KMS-11 (cell line): ENCODE data around the gene GNAQ.

Source experiments
- H2AFZ ChIP-seq: fragments of 200-600 bp; sonication (generic); 2 replicates; pipeline ENCODE4 v1.6.1; 2016; ENCODE audit warnings: antibody characterized with exemption, mixed run types, low read depth
- H3K27ac ChIP-seq: fragments of 200-600 bp; sonication (generic); 2 replicates; pipeline ENCODE4 v1.6.1; 2016; ENCODE audit warnings: mild to moderate bottlenecking, mixed run types
- H3K27me3 ChIP-seq: fragments of 200-600 bp; sonication (generic); 2 replicates; pipeline ENCODE4 v1.6.1; 2017; ENCODE audit warnings: mild to moderate bottlenecking, low read depth, mixed run types, moderate library complexity; ENCODE audit not compliant: insufficient read depth
- H3K36me3 ChIP-seq: fragments of 200-600 bp; sonication (generic); 2 replicates; pipeline ENCODE4 v1.6.1; 2017; ENCODE audit warnings: mild to moderate bottlenecking, mixed run types; ENCODE audit not compliant: insufficient read depth
- H3K4me1 ChIP-seq: fragments of 200-600 bp; sonication (generic); 2 replicates; pipeline ENCODE4 v1.6.1; 2016; ENCODE audit warnings: mild to moderate bottlenecking, low read depth, mixed run types; ENCODE audit not compliant: poor library complexity, severe bottlenecking
- H3K4me2 ChIP-seq: fragments of 200-600 bp; sonication (generic); 2 replicates; pipeline ENCODE4 v1.7.0; 2016; ENCODE audit warnings: mild to moderate bottlenecking, mixed run types
- H3K4me3 ChIP-seq: fragments of 200-600 bp; sonication (generic); IDR thresholded peaks from 2 replicates; pipeline ENCODE4 v1.6.1; 2017; ENCODE audit warnings: low read depth, low read length, mixed read lengths; ENCODE audit not compliant: insufficient read depth
- H3K79me2 ChIP-seq: fragments of 200-600 bp; sonication (generic); 2 replicates; pipeline ENCODE4 v1.6.1; 2016; ENCODE audit warnings: low read depth, mixed run types; ENCODE audit not compliant: insufficient read depth
- H3K9ac ChIP-seq: fragments of 200-600 bp; sonication (generic); 2 replicates; pipeline ENCODE4 v1.6.1; 2016; ENCODE audit warnings: mild to moderate bottlenecking, mixed run types
- H4K20me1 ChIP-seq: fragments of 200-600 bp; sonication (generic); 2 replicates; pipeline ENCODE4 v1.6.1; 2016; ENCODE audit warnings: mild to moderate bottlenecking, mixed run types; ENCODE audit not compliant: insufficient read depth
- CTCF ChIP-seq: fragments of 200-600 bp; sonication (generic); conservative IDR thresholded peaks from 2 replicates; pipeline ENCODE4 v1.6.1; 2017; ENCODE audit warnings: low read depth, mild to moderate bottlenecking, antibody characterized with exemption, low read length, moderate library complexity, mixed read lengths

GNAQ gene

GRCh38 chr9:77933019-77933418 is 98.6 kb downstream of the GNAQ start:
- no peak overlapping the region for H3K9ac ChIP-seq
- no peaks in the 10 kb centered on the region for H4K20me1 ChIP-seq
- no peaks in the 10 kb centered on the region for H3K4me1 ChIP-seq
- H3K36me3 ChIP-seq: no peaks in the 10 kb centered on the region
- no peaks in the 10 kb centered on the region for H3K27me3 ChIP-seq
- no peak overlapping the region for H3K27ac ChIP-seq
- no peaks in the 10 kb centered on the region for H3K79me2 ChIP-seq
- TF ChIP-seq CTCF: no peak
- H2AFZ ChIP-seq: no peak overlapping the region
- H3K4me2 ChIP-seq: no peak overlapping the region
- H3K4me3 ChIP-seq: no peak overlapping the region

GRCh38 chr9:77929942-77930341 is 101.7 kb downstream of the GNAQ start:
- no peak overlapping the region for H2AFZ ChIP-seq
- H3K79me2 ChIP-seq: no peaks in the 10 kb centered on the region
- H3K4me2 ChIP-seq: no peak overlapping the region
- H3K4me3 ChIP-seq: no peak overlapping the region
- no peak overlapping the region for H3K27ac ChIP-seq
- no peaks in the 10 kb centered on the region for H3K36me3 ChIP-seq
- H3K9ac ChIP-seq: no peak overlapping the region
- TF ChIP-seq CTCF: no peak
- H4K20me1 ChIP-seq: no peaks in the 10 kb centered on the region
- no peaks in the 10 kb centered on the region for H3K27me3 ChIP-seq
- H3K4me1 ChIP-seq: no peaks in the 10 kb centered on the region

GRCh38 chr9:77927265-77927664 is 104.3 kb downstream of the GNAQ start:
- Histone ChIP-seq H4K20me1 (no peaks in the 10 kb centered on the region), H3K36me3 (no peaks in the 10 kb centered on the region), H3K79me2 (no peaks in the 10 kb centered on the region), H3K4me3 (no peak overlapping the region), H3K4me2 (no peak overlapping the region), H2AFZ (no peak overlapping the region), H3K9ac (no peak overlapping the region), H3K27ac (no peak overlapping the region), H3K27me3 (no peaks in the 10 kb centered on the region), H3K4me1 (no peaks in the 10 kb centered on the region)
- TF ChIP-seq CTCF: no peak

- Histone ChIP-seq H3K4me1 (no peaks in the 10 kb centered on the region), H3K79me2 (no peaks in the 10 kb centered on the region), H3K4me2 (no peak overlapping the region), H3K27me3 (no peaks in the 10 kb centered on the region), H3K9ac (no peak overlapping the region), H3K27ac (no peak overlapping the region), H2AFZ (no peak overlapping the region), H4K20me1 (no peaks in the 10 kb centered on the region), H3K36me3 (no peaks in the 10 kb centered on the region), H3K4me3 (no peak overlapping the region)
- TF ChIP-seq CTCF: no peak
These were observed 105.2 kb downstream of the GNAQ start for GRCh38 chr9:77926371-77926878.
